ENCODE results near the gene SH3TC1. TPM values are rescaled to one million over a fixed set of nuclear protein-coding genes. Genes with fewer than 3 reads are reported as not detected.

Gene SH3TC1
- total and polyA plus RNA-seq, 10 of the 15 experiments (the other 5 are each of a cell fraction or from before 2014, with no cell fraction given) = 0.19 to 47.0 (median 18.4) TPM

GRCh38 chr4:8170341-8170740 is 28.7 kb upstream of the SH3TC1 start:
- Histone ChIP-seq H3K4me3 (no peak overlapping the region), H3K4me1 (ENCODE audit: control insufficient read depth, insufficient read depth, low read length) (peaks cover 14% of the 10 kb centered on the region), H3K9ac (ENCODE audit: control insufficient read depth, insufficient read depth, low read length) (no peak overlapping the region), H3K9me3 (replicated peaks; ENCODE audit: control insufficient read depth, insufficient read depth, low read length) (peaks cover 8% of the 10 kb centered on the region; the same call in 2 of the 3 replicates), H3K27me3 (replicated peaks in 1 of 2; ENCODE audit: control insufficient read depth in 2 of 2, insufficient read depth in 2 of 2, low read length in 1 of 2) (no peaks in the 10 kb centered on the region), H3K27ac (ENCODE audit: control insufficient read depth, insufficient read depth) (no peak overlapping the region), H3K4me2 (ENCODE audit: control insufficient read depth, insufficient read depth) (no peak overlapping the region), H2AFZ (ENCODE audit: control insufficient read depth, low read depth, low read length) (no peak overlapping the region), H3K36me3 (ENCODE audit: control insufficient read depth in 2 of 2, insufficient read depth in 2 of 2, low read length in 1 of 2) (no peaks in the 10 kb centered on the region), H3K79me2 (ENCODE audit: control insufficient read depth, insufficient read depth, low read length) (no peaks in the 10 kb centered on the region), H4K20me1 (ENCODE audit: control insufficient read depth, insufficient read depth) (no peaks in the 10 kb centered on the region)
- intact Hi-C loops (cut with micrococcal nuclease; ENCODE audit: unreplicated experiment) = no loop called here
- in situ Hi-C loops (cut with MboI) = no loop called here
- ChIA-PET CTCF (interaction anchor here (1.0 kb wide), 1 partner anchor 10 kb away, joined by 4 read pairs; no protein-coding TSS in a partner anchor), SMC1A (ENCODE audit: uncharacterized antibody, unreplicated experiment) (interaction anchor here (2.1 kb wide), 1 partner anchor 11 kb away, joined by 4 read pairs; no protein-coding TSS in a partner anchor), RAD21 (ENCODE audit: unreplicated experiment) (no interaction called here), POLR2A (no interaction called here)
- FAIRE-seq = no peak
- no peak for ATAC-seq
- WGBS (ENCODE audit: insufficient coverage, insufficient replicate concordance, low lambda C conversion rate, missing lambda C conversion rate) = 83% methylated on average over 11 of the region's 11 CpGs
- no TSS peak for BruUV-seq (replicated peaks)
- no peak for DNase-seq (ENCODE audit: low read depth, low spot score)
- TF ChIP-seq TBL1XR1 (IDR thresholded peaks at IDR 0.05; ENCODE audit: low read depth, low read length) (no peak), EED (IDR thresholded peaks at IDR 0.05; ENCODE audit: low read depth) (no peak), SIX5 (IDR thresholded peaks at IDR 0.05; ENCODE audit: low read depth, low read length, severe bottlenecking) (no peak), TAF1 (IDR thresholded peaks at IDR 0.05; ENCODE audit: borderline replicate concordance, low read depth, low read length) (no peak), TCF3 (IDR thresholded peaks at IDR 0.05; ENCODE audit: borderline replicate concordance, insufficient read depth, low read depth, low read length) (no peak), SMAD5 (IDR thresholded peaks at IDR 0.05; ENCODE audit: low read depth) (no peak), IKZF1 (conservative IDR thresholded peaks at IDR 0.05) (no peak), ATF7 (IDR thresholded peaks at IDR 0.05; ENCODE audit: low read depth) (no peak), BCL3 (IDR thresholded peaks at IDR 0.05; ENCODE audit: borderline replicate concordance, insufficient read depth, low read depth, low read length, poor library complexity, severe bottlenecking) (no peak), NKRF (conservative IDR thresholded peaks at IDR 0.05) (no peak), IRF3 (IDR thresholded peaks at IDR 0.05) (no peak), POLR2A (IDR thresholded peaks at IDR 0.05; ENCODE audit: low read depth, low read length) (no peak), E4F1 (IDR thresholded peaks at IDR 0.05; ENCODE audit: borderline replicate concordance, partially characterized antibody) (no peak), CEBPZ (IDR thresholded peaks at IDR 0.05; ENCODE audit: low read depth, low read length) (no peak), SUZ12 (IDR thresholded peaks at IDR 0.05; ENCODE audit: unreplicated experiment) (no peak)

Measured in GM12878 (cell line).